GM20431 (cell line): ENCODE measurements around the gene SH3PXD2B.
"Not testable (repeated sequence)": the region's sequence is repeated elsewhere in the genome, so short reads cannot be mapped to it uniquely, and the experiment has no call there.

Experiments
- in situ Hi-C: fragments of 300-500 bp; cut with MseI, MboI; formaldehyde crosslinking; loops from one replicate; pipeline ENCODE4 v1.15.0; 2020; ENCODE audit warnings: low sequenced_read_pairs; ENCODE audit not compliant: unreplicated experiment

SH3PXD2B gene

GRCh38 chr5:172380987-172381643, 73.2 kb downstream of the SH3PXD2B start:
- in situ Hi-C loops = no loop called here

GRCh38 chr5:172380301-172380986, 73.9 kb downstream of the SH3PXD2B start:
- in situ Hi-C loops = no loop called here

GRCh38 chr5:172379481-172379880, 74.8 kb downstream of the SH3PXD2B start:
- in situ Hi-C loops = no loop called here

- in situ Hi-C loops = no loop called here
Observed at GRCh38 chr5:172377856-172378255, 76.5 kb downstream of the SH3PXD2B start.

GRCh38 chr5:172377438-172377837, 76.9 kb downstream of the SH3PXD2B start:
- in situ Hi-C loops = no loop called here

GRCh38 chr5:172374783-172375182, 79.5 kb downstream of the SH3PXD2B start:
- in situ Hi-C loops = no loop called here

GRCh38 chr5:172373680-172374079, 80.6 kb downstream of the SH3PXD2B start:
- in situ Hi-C loops = no loop called here

GRCh38 chr5:172371684-172372083, 82.6 kb downstream of the SH3PXD2B start:
- in situ Hi-C loops = no loop called here

- in situ Hi-C loops = no loop called here
Observed at GRCh38 chr5:172370648-172371545, 83.4 kb downstream of the SH3PXD2B start.

GRCh38 chr5:172370237-172370640, 84.1 kb downstream of the SH3PXD2B start:
- in situ Hi-C loops = no loop called here

- in situ Hi-C loops = not testable (repeated sequence)
Observed at GRCh38 chr5:172368699-172369098, 85.6 kb downstream of the SH3PXD2B start.

- in situ Hi-C loops = no loop called here
Observed at GRCh38 chr5:172365948-172366608, 88.2 kb downstream of the SH3PXD2B start.

GRCh38 chr5:172364773-172365172, 89.6 kb downstream of the SH3PXD2B start:
- in situ Hi-C loops = no loop called here

GRCh38 chr5:172362755-172363154, 91.6 kb downstream of the SH3PXD2B start:
- in situ Hi-C loops = no loop called here

- in situ Hi-C loops = no loop called here
Observed at GRCh38 chr5:172361566-172362238, 92.6 kb downstream of the SH3PXD2B start.

GRCh38 chr5:172358345-172358744, 96.0 kb downstream of the SH3PXD2B start:
- in situ Hi-C loops = no loop called here

- in situ Hi-C loops = no loop called here
Observed at GRCh38 chr5:172356527-172356926, 97.8 kb downstream of the SH3PXD2B start.

- in situ Hi-C loops = no loop called here
Observed at GRCh38 chr5:172356047-172356446, 98.3 kb downstream of the SH3PXD2B start.

GRCh38 chr5:172353846-172354245, 100.5 kb downstream of the SH3PXD2B start:
- in situ Hi-C loops = no loop called here
